NB4 (cell line): ENCODE measurements around the gene SNRNP200.

ENCODE experiments used
- CTCF ChIP-seq: IDR thresholded peaks from one replicate; pipeline ENCODE4 v1.5.1; 2012; ENCODE audit warnings: low read depth, low read length
- POLR2A ChIP-seq: IDR thresholded peaks from 2 replicates; pipeline ENCODE4 v1.6.1; 2011; ENCODE audit warnings: mild to moderate bottlenecking; ENCODE audit not compliant: insufficient read length; ENCODE audit errors: extremely low read depth
- TF ChIP-seq, protein P1 (sequence below): IDR thresholded peaks from 2 replicates; pipeline ENCODE4 v1.6.1; 2011; ENCODE audit warnings: low read depth, low read length

DNA sequence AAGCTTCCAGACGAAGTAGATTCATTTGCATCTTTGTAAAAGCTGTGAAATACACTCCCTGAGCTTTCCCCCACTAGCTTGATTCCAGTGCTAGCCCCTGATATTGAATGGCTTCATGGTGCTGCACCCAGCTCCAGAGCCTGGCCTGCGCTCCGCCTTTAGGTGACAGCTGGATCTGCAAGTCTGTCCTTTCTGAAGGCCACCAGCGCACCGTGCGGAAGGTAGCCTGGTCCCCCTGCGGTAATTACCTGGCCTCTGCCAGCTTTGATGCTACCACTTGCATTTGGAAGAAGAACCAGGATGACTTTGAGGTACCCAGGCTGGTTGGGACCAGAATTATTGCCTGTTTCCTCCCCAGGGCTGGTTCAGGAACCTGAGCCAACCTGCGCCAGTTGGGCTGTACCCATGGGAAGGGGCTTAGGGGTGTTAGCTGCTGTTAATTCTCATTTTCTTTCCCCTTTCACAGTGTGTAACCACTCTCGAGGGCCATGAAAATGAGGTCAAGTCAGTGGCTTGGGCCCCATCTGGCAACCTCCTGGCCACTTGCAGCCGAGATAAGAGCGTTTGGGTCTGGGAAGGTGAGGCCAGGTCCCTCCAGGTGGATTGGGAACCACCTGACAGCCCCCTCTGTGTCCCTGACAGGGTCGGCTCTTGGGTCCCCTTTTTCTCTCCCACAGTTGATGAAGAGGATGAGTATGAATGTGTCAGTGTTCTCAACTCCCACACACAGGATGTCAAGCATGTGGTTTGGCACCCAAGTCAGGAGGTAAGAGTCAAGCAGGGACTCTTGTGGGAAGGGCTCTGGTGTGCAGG is 38.0 kb downstream of the SNRNP200 start:
- TF ChIP-seq POLR2A, result no peak
- TF ChIP-seq CTCF, result peak; percentile 61
- TF ChIP-seq, protein P1, sequence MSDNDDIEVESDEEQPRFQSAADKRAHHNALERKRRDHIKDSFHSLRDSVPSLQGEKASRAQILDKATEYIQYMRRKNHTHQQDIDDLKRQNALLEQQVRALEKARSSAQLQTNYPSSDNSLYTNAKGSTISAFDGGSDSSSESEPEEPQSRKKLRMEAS, result no peak
